Adrenal gland (tissue), 5 donors: ENCODE results near the gene PTH1R.

ENCODE experiments used
- POLR2A ChIP-seq, 2 donors: fragments of 450-650 bp; IDR thresholded peaks; one replicate each; pipeline ENCODE4 v1.6.1; 2017; ENCODE audit warnings: antibody characterized with exemption in 2 of 2, mild to moderate bottlenecking in 2 of 2, moderate library complexity in 1 of 2
- TF ChIP-seq, protein P1 (sequence below), 6 experiments: fragments of 450-650 bp in 4 of 6; fragments of 200-600 bp in 2 of 6; sonication (generic) in 1 of 6; IDR thresholded peaks; 1 replicate in 5 of 6; 2 replicates in 1 of 6; pipeline versions ENCODE4 v1.5.1 to v1.8.0; 2016 to 2021; ENCODE audit warnings: antibody characterized with exemption in 6 of 6, mild to moderate bottlenecking in 2 of 6, moderate library complexity in 1 of 6
- donor health status: DM: no; HTN: no; CAD: no.

DNA sequence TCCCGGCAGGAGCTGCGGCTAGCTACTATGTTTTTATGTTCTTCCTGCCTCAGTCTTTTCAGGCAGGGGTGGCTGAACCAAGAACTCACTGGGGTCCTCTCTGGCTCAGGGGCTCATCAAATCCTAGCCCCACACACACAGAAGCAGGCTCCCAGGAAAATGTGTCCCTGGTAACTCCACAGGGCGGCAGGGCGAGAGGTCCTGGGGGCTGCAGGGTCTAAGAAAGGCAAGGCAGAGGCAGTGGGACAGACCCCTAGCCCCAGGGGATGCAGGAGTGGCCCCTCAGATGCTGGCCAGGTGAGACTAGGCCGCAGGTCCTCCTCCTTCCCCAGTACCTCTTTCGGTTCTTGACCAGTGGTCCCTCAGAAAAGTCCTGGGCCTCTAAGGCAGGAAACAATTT lies 48.9 kb downstream of the PTH1R start:
- no peak for TF ChIP-seq POLR2A (IDR thresholded peaks at IDR 0.05)
- TF ChIP-seq, protein P1, sequence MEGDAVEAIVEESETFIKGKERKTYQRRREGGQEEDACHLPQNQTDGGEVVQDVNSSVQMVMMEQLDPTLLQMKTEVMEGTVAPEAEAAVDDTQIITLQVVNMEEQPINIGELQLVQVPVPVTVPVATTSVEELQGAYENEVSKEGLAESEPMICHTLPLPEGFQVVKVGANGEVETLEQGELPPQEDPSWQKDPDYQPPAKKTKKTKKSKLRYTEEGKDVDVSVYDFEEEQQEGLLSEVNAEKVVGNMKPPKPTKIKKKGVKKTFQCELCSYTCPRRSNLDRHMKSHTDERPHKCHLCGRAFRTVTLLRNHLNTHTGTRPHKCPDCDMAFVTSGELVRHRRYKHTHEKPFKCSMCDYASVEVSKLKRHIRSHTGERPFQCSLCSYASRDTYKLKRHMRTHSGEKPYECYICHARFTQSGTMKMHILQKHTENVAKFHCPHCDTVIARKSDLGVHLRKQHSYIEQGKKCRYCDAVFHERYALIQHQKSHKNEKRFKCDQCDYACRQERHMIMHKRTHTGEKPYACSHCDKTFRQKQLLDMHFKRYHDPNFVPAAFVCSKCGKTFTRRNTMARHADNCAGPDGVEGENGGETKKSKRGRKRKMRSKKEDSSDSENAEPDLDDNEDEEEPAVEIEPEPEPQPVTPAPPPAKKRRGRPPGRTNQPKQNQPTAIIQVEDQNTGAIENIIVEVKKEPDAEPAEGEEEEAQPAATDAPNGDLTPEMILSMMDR (IDR thresholded peaks at IDR 0.05): no peak
